Non-pigmented ciliary epithelial cell (primary cell): ENCODE data around the gene FAM135A.
"Not testable (repeated sequence)": the region's sequence is repeated elsewhere in the genome, so short reads cannot be mapped to it uniquely, and the experiment has no call there.

Source experiments
- DNase-seq: peaks from one replicate; pipeline ENCODE4 v3.0.0-alpha.2; 2010; ENCODE audit warnings: low read depth

FAM135A gene

GRCh38 chr6:70547313-70547712 lies 134.0 kb downstream of the FAM135A start:
- no peak for DNase-seq

DNA sequence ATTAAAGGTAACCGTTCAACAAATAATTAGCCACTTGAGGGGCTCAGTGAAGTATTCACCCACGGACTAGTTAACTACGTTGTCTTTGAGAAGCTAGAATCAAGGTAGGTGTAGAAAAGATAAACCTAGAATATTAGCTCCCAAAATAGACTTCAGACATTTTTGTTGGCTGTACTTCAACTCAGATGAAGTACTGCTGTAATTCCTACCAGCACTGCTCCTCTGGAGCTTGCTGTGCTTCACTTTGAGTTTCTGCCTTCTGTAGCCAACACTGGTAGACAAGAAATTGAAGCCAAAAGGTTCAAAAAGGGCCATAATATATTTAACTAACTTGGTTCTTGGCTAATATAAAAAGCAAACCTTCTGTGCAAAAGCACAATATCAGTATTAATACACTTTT lies 134.6 kb downstream of the FAM135A start:
- DNase-seq, result no peak

DNA sequence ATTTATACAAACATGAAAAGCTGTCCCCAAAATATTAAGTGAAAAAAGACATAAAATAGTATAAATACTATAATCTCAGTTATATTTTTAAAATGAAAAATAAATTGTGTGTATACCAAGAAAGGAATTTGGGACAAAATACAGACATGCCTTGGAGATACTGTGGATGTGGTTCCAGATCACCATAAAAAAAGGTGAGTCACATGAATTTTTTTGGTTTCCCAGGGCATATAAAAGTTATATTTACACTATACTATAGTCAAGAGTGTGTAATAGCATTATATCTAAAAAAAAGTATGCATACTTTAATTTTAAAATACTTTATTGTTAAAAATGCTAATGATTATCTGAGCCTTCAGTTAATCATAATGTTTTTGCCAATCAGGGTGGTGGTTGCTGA lies 136.0 kb downstream of the FAM135A start:
- DNase-seq, result no peak

DNA sequence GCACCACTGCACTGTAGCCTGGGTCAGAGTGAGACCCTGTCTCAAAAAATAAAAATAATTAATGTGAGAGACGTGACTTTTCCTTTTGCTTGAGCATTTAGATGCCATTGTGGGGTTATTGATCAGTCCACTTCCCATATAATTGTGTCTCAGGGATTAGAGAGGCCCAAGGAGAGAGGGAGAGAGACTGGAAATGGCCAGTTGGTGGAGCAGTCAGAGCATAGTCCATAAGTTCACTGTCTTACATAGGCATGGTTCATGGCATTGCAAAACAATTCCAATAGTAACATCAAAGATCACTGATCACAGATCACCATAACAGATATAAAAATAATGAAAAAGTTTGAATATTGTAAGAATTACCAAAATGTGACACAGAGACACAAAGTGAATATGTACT lies 138.3 kb downstream of the FAM135A start:
- no peak for DNase-seq

DNA sequence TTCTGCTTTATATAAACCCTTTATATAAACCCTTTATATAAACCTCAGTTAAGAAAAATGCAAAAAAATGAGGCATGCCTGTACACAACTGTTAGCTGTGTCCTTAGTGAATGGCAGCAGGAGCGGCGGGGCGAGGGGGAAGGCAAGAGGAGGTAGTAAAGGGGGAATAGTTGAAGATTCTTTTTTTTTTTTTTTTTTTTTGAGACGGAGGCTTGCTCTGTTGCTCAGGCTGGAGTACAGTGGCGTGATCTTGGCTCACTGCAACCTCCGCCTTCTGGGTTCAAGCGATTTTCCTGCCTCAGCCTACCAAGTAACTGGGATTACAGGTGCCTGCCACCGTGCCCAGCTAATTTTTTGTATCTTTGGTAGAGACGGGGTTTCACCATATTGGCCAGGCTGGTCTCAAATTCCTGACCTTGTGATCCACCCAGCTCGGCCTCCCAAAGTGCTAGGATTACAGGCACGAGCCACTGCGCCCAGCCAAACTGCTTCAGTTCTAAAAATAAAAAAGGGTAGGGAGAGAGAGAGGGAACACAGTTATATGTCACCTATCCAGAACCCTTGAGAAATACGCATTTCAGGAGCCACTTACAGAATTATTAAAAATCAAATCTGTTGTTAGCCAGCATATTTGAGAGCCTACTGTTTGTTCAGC lies 139.1 kb downstream of the FAM135A start:
- not testable (repeated sequence) for DNase-seq

DNA sequence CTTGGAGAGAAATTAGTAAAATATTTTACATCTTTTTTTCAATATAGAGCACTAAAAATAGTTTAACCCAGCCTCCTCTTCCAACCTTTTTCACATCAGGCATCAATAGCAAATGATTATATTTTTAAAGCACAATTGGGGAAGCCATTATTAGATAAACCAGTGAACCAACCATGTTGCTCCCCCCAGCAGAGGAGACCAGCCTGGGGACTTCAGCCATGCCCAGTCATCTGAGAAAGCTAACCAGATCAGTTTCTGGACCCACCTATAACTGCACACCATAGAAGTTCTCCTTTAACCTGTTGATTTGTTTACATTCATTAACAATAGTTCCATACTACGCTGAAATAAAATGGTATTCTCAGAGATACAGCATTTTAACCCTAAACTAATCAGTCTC lies 139.7 kb downstream of the FAM135A start:
- DNase-seq, result no peak

DNA sequence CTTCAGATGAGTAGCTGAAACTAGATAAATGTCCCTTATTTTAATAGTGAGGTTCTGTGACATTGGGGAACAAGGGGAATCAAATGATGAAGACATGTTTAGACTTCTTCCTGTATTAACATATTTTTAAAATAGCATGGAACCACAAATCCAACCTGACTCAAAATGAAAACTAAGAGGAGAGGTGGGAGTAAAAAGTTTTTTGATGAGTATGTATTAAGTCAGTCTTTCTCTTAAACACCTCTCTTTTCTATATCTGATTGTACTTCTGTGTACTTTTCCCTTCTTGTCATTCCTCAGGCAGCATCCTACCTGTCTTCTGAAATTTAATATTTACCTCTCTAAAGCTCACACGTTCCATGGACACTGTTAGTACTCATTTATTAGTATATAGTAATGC lies 144.7 kb downstream of the FAM135A start:
- DNase-seq, result no peak

DNA sequence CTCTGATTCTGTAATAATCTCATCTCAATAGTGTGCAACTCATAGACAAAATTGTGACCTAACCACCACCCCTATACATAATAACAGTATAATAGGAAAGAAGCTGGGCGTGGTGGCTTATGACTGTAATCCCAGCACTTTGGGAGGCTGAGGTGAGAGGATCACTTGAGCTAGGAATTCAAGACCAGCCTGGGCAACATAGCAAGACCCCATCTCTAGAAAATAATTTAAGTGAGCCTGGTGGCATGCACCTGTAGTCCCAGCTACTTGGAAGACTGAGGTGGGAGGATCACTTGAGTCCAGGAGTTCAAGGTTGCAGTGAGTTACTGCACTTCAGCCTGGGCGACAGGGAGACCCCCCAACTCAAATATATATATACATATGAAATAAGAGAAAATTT lies 149.1 kb downstream of the FAM135A start:
- DNase-seq, result not testable (repeated sequence)

- no peak for DNase-seq
These were observed 150.2 kb downstream of the FAM135A start for GRCh38 chr6:70563530-70563929.

DNA sequence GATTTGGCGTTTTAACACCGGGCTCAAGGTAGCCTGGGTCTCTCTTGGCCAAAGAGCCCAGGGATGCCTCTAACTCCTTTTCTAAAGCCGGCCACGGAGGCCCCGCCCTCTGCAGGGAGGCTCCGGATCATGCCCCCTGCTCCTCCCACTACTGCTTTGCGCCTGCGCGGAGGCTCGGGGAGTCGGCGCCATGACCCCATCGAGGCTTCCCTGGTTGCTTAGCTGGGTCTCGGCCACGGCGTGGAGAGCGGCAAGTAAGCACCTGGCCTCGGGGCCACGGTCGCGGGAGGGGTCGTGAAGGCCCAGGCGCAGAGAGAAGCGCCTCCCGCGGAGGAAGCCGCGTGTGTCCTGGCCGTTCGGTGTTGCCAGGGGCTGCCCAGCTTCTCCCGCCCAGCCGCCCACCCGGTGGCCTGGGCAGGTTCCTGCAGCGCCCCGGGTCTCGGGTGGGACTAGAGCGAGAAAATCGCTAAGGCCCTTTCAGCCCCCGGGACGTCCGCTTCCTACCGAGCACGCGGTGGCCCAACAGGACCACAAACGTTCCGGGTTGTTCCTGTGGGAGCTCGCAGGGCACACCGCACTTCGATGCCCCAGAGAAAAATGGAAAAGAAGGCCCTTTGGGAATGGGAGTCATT lies 153.6 kb downstream of the FAM135A start, which contains the start of gene SDHAF4:
Gene SDHAF4 (plus strand): TSS at position 180 of the 632 bp plus-strand sequence. CDS start 11 bp downstream, at position 191.
- peak; percentile 42 for DNase-seq

GRCh38 chr6:70574643-70575042 lies 161.3 kb downstream of the FAM135A start:
- DNase-seq, result no peak

DNA sequence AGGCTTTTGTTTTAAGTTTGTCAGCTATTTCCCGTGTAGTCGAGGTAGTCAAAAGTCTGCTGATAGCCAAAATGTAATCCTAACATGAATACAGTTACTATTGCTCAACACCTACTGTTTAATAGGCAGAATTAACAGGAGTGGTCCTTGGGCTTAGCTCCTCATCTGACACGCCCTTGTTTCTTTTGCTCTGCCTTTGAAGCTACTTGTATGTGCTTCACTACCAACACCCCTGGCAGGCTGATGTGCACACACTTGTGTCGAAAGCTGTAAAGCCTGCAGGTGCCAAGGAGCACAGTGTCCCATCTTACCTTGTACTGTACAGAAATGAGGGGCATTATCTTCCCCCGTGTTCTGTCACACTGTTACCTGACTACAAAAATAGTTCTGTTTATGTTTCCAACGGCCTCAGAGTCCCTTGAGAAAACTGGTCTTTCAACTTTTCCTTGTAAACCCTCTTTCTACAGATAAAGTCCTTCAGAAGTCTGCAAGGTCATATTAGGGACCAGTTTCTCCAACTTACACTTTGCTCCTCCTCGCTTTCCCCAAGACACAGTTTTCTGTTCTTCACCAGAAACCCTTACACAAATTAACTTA lies 162.7 kb downstream of the FAM135A start:
- DNase-seq, result no peak

GRCh38 chr6:70586114-70586513 lies 172.8 kb downstream of the FAM135A start:
- no peak for DNase-seq

DNA sequence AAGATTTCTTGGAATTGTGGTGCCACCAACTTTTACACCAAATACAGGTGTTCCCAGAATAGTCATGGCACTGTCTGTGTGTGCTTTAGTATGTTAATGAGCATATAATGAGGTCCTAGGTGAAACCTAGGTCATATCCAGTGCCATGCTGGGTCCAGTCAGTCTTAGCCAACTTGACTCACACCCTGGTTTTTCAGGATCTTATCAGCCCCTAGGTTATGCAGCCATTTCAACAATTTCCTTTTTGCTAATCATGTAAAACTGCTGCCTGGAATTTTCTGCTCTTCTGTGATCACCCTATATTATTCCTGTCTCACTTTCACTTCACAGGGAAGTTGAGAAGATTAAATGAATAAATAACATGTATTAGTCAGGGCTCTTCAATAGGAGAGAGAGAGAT lies 177.1 kb downstream of the FAM135A start:
- DNase-seq, result no peak

GRCh38 chr6:70592391-70593117 lies 179.2 kb downstream of the FAM135A start:
- DNase-seq, result no peak

DNA sequence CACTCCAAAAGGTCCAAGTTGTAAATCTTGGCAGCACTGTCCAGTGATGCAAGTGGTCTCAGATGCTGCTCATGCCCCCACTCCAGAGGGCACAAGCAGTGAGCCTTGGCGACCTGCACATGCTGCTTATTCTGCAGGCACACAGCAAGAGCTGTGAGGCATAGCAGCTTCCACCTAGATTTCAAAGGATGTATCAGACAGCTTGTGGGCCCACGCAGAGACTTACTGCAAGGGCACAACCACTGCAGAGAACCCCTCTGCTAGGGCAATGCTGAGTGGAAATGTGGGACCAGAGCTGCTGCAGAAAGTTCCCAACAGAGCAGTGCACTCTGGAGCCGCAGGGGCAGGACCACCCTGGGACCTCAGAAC lies 179.8 kb downstream of the FAM135A start:
- DNase-seq, result no peak

- no peak for DNase-seq
These were observed 185.9 kb downstream of the FAM135A start for GRCh38 chr6:70599187-70599586.

GRCh38 chr6:70601014-70601413 lies 187.7 kb downstream of the FAM135A start:
- no peak for DNase-seq

- DNase-seq, result no peak
These were observed 190.9 kb downstream of the FAM135A start for GRCh38 chr6:70604254-70604653.

DNA sequence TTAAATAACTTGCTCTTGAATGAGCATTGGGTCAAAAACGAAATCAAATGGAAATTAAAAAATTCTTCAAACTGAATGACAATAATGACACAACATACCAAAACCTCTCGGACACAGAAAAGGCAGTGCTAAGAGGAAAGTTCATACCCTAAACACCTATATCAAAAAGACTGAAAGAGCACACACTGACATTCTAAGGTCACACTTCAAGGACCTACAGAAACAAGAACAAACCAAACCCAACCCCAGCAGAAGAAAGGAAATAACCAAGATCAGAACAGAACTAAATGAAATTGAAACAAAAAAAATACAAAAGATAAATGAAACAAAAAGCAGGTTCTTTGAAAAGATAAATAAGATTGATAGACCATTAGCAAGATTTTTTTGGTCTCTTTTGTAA lies 194.1 kb downstream of the FAM135A start:
- DNase-seq, result not testable (repeated sequence)

DNA sequence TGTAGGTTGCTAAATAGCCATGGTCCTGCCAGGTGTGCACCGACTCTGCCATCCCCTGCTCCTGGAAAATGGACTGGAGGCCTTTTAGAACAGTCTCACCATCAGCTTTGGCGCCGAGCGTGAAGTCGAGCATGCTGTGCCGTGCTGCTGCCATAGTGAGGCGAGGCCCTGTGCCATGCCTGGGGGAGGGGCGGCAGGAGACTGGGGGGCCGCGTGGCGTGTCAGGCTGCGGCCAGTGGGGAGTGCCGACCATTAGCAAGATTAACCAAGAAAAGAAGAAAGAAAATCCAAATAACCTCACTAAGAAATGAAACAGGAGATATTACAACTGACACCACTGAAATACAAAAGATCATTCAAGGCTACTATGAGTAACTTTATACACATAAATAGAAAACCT lies 195.9 kb downstream of the FAM135A start:
- DNase-seq, result not testable (repeated sequence)
